Measurements from ENCODE around the gene NPHP4.

NPHP4 gene

GRCh38 chr1:5886140-5886483 lies 106.1 kb downstream of the NPHP4 start:
- Histone ChIP-seq H4K20me1 (ENCODE audit: control insufficient read depth, insufficient read depth, low read depth, low read length) (no peaks in the 10 kb centered on the region), H3F3A (ENCODE audit: control insufficient read depth, insufficient read depth) (no peaks in the 10 kb centered on the region), H3K27me3 (ENCODE audit: control insufficient read depth, low read length) (no peaks in the 10 kb centered on the region), H3K9me3 (ENCODE audit: control insufficient read depth, insufficient read depth, low read length) (no peaks in the 10 kb centered on the region), H3K4me1 (ENCODE audit: control insufficient read depth, low read length) (no peaks in the 10 kb centered on the region), H3K79me2 (ENCODE audit: control insufficient read depth, low read length) (no peaks in the 10 kb centered on the region), H3K27ac (ENCODE audit: low read depth, low read length) (no peak overlapping the region), H3K36me3 (ENCODE audit: control insufficient read depth, low read length) (no peaks in the 10 kb centered on the region), H3K9me2 (replicated peaks; ENCODE audit: control insufficient read depth, low read length) (no peaks in the 10 kb centered on the region), H3K4me3 (ENCODE audit: low read length) (no peak overlapping the region), H3K4me2 (ENCODE audit: low read length) (no peak overlapping the region)
- TF ChIP-seq EZH2phosphoT487 (IDR thresholded peaks at IDR 0.05; ENCODE audit: borderline replicate concordance, low read length) (no peak), CTCF (IDR thresholded peaks at IDR 0.05; ENCODE audit: low read depth, low read length, poor library complexity, severe bottlenecking) (no peak)

- no peaks in the 10 kb centered on the region for H3K36me3 ChIP-seq (ENCODE audit: control insufficient read depth, low read length)
- H4K20me1 ChIP-seq (ENCODE audit: control insufficient read depth, insufficient read depth, low read depth, low read length) = no peaks in the 10 kb centered on the region
- no peaks in the 10 kb centered on the region for H3K4me1 ChIP-seq (ENCODE audit: control insufficient read depth, low read length)
- TF ChIP-seq CTCF (IDR thresholded peaks at IDR 0.05; ENCODE audit: low read depth, low read length, poor library complexity, severe bottlenecking) (no peak), EZH2phosphoT487 (IDR thresholded peaks at IDR 0.05; ENCODE audit: borderline replicate concordance, low read length) (no peak)
- no peaks in the 10 kb centered on the region for H3K9me3 ChIP-seq (ENCODE audit: control insufficient read depth, insufficient read depth, low read length)
- no peak overlapping the region for H3K4me3 ChIP-seq (ENCODE audit: low read length)
- H3K79me2 ChIP-seq (ENCODE audit: control insufficient read depth, low read length) = no peaks in the 10 kb centered on the region
- H3K4me2 ChIP-seq (ENCODE audit: low read length) = no peak overlapping the region
- no peaks in the 10 kb centered on the region for H3K9me2 ChIP-seq (replicated peaks; ENCODE audit: control insufficient read depth, low read length)
- H3K27ac ChIP-seq (ENCODE audit: low read depth, low read length) = no peak overlapping the region
- H3K27me3 ChIP-seq (ENCODE audit: control insufficient read depth, low read length) = no peaks in the 10 kb centered on the region
- no peaks in the 10 kb centered on the region for H3F3A ChIP-seq (ENCODE audit: control insufficient read depth, insufficient read depth)
Observed at GRCh38 chr1:5885471-5886139, 106.6 kb downstream of the NPHP4 start.

GRCh38 chr1:5884110-5884509 lies 108.1 kb downstream of the NPHP4 start:
- Histone ChIP-seq H3K4me3 (ENCODE audit: low read length) (no peak overlapping the region), H3F3A (ENCODE audit: control insufficient read depth, insufficient read depth) (no peaks in the 10 kb centered on the region), H3K4me2 (ENCODE audit: low read length) (no peak overlapping the region), H3K9me3 (ENCODE audit: control insufficient read depth, insufficient read depth, low read length) (no peaks in the 10 kb centered on the region), H3K27ac (ENCODE audit: low read depth, low read length) (no peak overlapping the region), H4K20me1 (ENCODE audit: control insufficient read depth, insufficient read depth, low read depth, low read length) (no peaks in the 10 kb centered on the region), H3K4me1 (ENCODE audit: control insufficient read depth, low read length) (no peaks in the 10 kb centered on the region), H3K27me3 (ENCODE audit: control insufficient read depth, low read length) (no peaks in the 10 kb centered on the region), H3K79me2 (ENCODE audit: control insufficient read depth, low read length) (no peaks in the 10 kb centered on the region), H3K36me3 (ENCODE audit: control insufficient read depth, low read length) (no peaks in the 10 kb centered on the region), H3K9me2 (replicated peaks; ENCODE audit: control insufficient read depth, low read length) (no peaks in the 10 kb centered on the region)
- TF ChIP-seq CTCF (IDR thresholded peaks at IDR 0.05; ENCODE audit: low read depth, low read length, poor library complexity, severe bottlenecking) (no peak), EZH2phosphoT487 (IDR thresholded peaks at IDR 0.05; ENCODE audit: borderline replicate concordance, low read length) (no peak)
